ENCODE results near the gene PIAS4.

PIAS4 gene

GRCh38 chr19:3968556-3969434 is 38.7 kb upstream of the PIAS4 start:
- Histone ChIP-seq H3K9ac (ENCODE audit: low read depth, low read length) (peak overlapping the region; percentile 98), H3K4me3 (ENCODE audit: low read length) (peak overlapping the region; percentile 97), H3K36me3 (ENCODE audit: insufficient read depth, low read length) (peaks cover 44% of the 10 kb centered on the region), H3K4me1 (ENCODE audit: control insufficient read depth, insufficient read depth, low read length) (peaks cover 25% of the 10 kb centered on the region), H3K9me3 (replicated peaks; ENCODE audit: low read length) (no peaks in the 10 kb centered on the region), H3K4me2 (ENCODE audit: low read length) (peak overlapping the region; percentile 90), H3K27me3 (ENCODE audit: control insufficient read depth, insufficient read depth, low read length) (no peaks in the 10 kb centered on the region)

- Histone ChIP-seq H3K36me3 (ENCODE audit: insufficient read depth, low read length) (peaks cover 38% of the 10 kb centered on the region), H3K9me3 (replicated peaks; ENCODE audit: low read length) (no peaks in the 10 kb centered on the region), H3K9ac (ENCODE audit: low read depth, low read length) (peak overlapping the region; percentile 98), H3K27me3 (ENCODE audit: control insufficient read depth, insufficient read depth, low read length) (no peaks in the 10 kb centered on the region), H3K4me3 (ENCODE audit: low read length) (peak overlapping the region; percentile 97), H3K4me1 (ENCODE audit: control insufficient read depth, insufficient read depth, low read length) (peaks cover 25% of the 10 kb centered on the region), H3K4me2 (ENCODE audit: low read length) (peak overlapping the region; percentile 90)
Observed at GRCh38 chr19:3969435-3970312, 37.9 kb upstream of the PIAS4 start.

- peak overlapping the region; percentile 90 for H3K4me2 ChIP-seq (ENCODE audit: low read length)
- H3K36me3 ChIP-seq (ENCODE audit: insufficient read depth, low read length): peaks cover 37% of the 10 kb centered on the region
- H3K4me1 ChIP-seq (ENCODE audit: control insufficient read depth, insufficient read depth, low read length): peaks cover 25% of the 10 kb centered on the region
- peak overlapping the region; percentile 97 for H3K4me3 ChIP-seq (ENCODE audit: low read length)
- H3K9me3 ChIP-seq (replicated peaks; ENCODE audit: low read length): no peaks in the 10 kb centered on the region
- peak overlapping the region; percentile 98 for H3K9ac ChIP-seq (ENCODE audit: low read depth, low read length)
- H3K27me3 ChIP-seq (ENCODE audit: control insufficient read depth, insufficient read depth, low read length): no peaks in the 10 kb centered on the region
Observed at GRCh38 chr19:3970313-3970807, 37.2 kb upstream of the PIAS4 start.

- Histone ChIP-seq H3K4me1 (ENCODE audit: control insufficient read depth, insufficient read depth, low read length) (peaks cover 25% of the 10 kb centered on the region), H3K36me3 (ENCODE audit: insufficient read depth, low read length) (peaks cover 38% of the 10 kb centered on the region), H3K9me3 (replicated peaks; ENCODE audit: low read length) (no peaks in the 10 kb centered on the region), H3K9ac (ENCODE audit: low read depth, low read length) (peak within 1 kb of the TSS; percentile 98), H3K4me2 (ENCODE audit: low read length) (peak within 1 kb of the TSS; percentile 90), H3K4me3 (ENCODE audit: low read length) (peak within 1 kb of the TSS; percentile 97), H3K27me3 (ENCODE audit: control insufficient read depth, insufficient read depth, low read length) (no peaks in the 10 kb centered on the region)
Observed at GRCh38 chr19:3970808-3971598, 36.5 kb upstream of the PIAS4 start, which contains the start of gene DAPK3. TSS of gene DAPK3 (minus strand) at chr19:3971099. CDS start at chr19:3969735, 1,364 bp downstream.

- no peak overlapping the region for H3K4me3 ChIP-seq (ENCODE audit: low read length)
- H3K4me2 ChIP-seq (ENCODE audit: low read length): no peak overlapping the region
- no peaks in the 10 kb centered on the region for H3K27me3 ChIP-seq (ENCODE audit: control insufficient read depth, insufficient read depth, low read length)
- H3K36me3 ChIP-seq (ENCODE audit: insufficient read depth, low read length): peaks cover 54% of the 10 kb centered on the region
- no peaks in the 10 kb centered on the region for H3K9me3 ChIP-seq (replicated peaks; ENCODE audit: low read length)
- peaks cover 2% of the 10 kb centered on the region for H3K4me1 ChIP-seq (ENCODE audit: control insufficient read depth, insufficient read depth, low read length)
- no peak overlapping the region for H3K9ac ChIP-seq (ENCODE audit: low read depth, low read length)
Observed at GRCh38 chr19:3975144-3975543, 32.4 kb upstream of the PIAS4 start.

- no peak overlapping the region for H3K4me3 ChIP-seq (ENCODE audit: low read length)
Observed at GRCh38 chr19:3975637-3976087, 31.9 kb upstream of the PIAS4 start.

GRCh38 chr19:3976495-3977241 is 30.9 kb upstream of the PIAS4 start:
- peaks cover 5% of the 10 kb centered on the region for H3K4me1 ChIP-seq (ENCODE audit: control insufficient read depth, insufficient read depth, low read length)
- H3K36me3 ChIP-seq (ENCODE audit: insufficient read depth, low read length): peaks cover 69% of the 10 kb centered on the region
- no peaks in the 10 kb centered on the region for H3K9me3 ChIP-seq (replicated peaks; ENCODE audit: low read length)
- no peak overlapping the region for H3K4me2 ChIP-seq (ENCODE audit: low read length)
- H3K27me3 ChIP-seq (ENCODE audit: control insufficient read depth, insufficient read depth, low read length): no peaks in the 10 kb centered on the region
- H3K4me3 ChIP-seq (ENCODE audit: low read length): no peak overlapping the region
- H3K9ac ChIP-seq (ENCODE audit: low read depth, low read length): no peak overlapping the region

More at GRCh38 chr19:3975637-3976087, 31.9 kb upstream of the PIAS4 start:
- Histone ChIP-seq H3K4me1 (ENCODE audit: control insufficient read depth, insufficient read depth, low read length) (peaks cover 4% of the 10 kb centered on the region), H3K27me3 (ENCODE audit: control insufficient read depth, insufficient read depth, low read length) (no peaks in the 10 kb centered on the region), H3K9ac (ENCODE audit: low read depth, low read length) (no peak overlapping the region), H3K4me2 (ENCODE audit: low read length) (no peak overlapping the region), H3K9me3 (replicated peaks; ENCODE audit: low read length) (no peaks in the 10 kb centered on the region), H3K36me3 (ENCODE audit: insufficient read depth, low read length) (peaks cover 59% of the 10 kb centered on the region)

- peaks cover 12% of the 10 kb centered on the region for H3K4me1 ChIP-seq (ENCODE audit: control insufficient read depth, insufficient read depth, low read length)
- no peaks in the 10 kb centered on the region for H3K9me3 ChIP-seq (replicated peaks; ENCODE audit: low read length)
- H3K4me3 ChIP-seq (ENCODE audit: low read length): no peak overlapping the region
- no peak overlapping the region for H3K9ac ChIP-seq (ENCODE audit: low read depth, low read length)
- no peak overlapping the region for H3K4me2 ChIP-seq (ENCODE audit: low read length)
- peaks cover 75% of the 10 kb centered on the region for H3K36me3 ChIP-seq (ENCODE audit: insufficient read depth, low read length)
- H3K27me3 ChIP-seq (ENCODE audit: control insufficient read depth, insufficient read depth, low read length): no peaks in the 10 kb centered on the region
Observed at GRCh38 chr19:3977242-3978143, 30.0 kb upstream of the PIAS4 start.

GRCh38 chr19:3978145-3978544 is 29.4 kb upstream of the PIAS4 start:
- Histone ChIP-seq H3K9me3 (replicated peaks; ENCODE audit: low read length) (no peaks in the 10 kb centered on the region), H3K4me1 (ENCODE audit: control insufficient read depth, insufficient read depth, low read length) (peaks cover 19% of the 10 kb centered on the region), H3K27me3 (ENCODE audit: control insufficient read depth, insufficient read depth, low read length) (no peaks in the 10 kb centered on the region), H3K36me3 (ENCODE audit: insufficient read depth, low read length) (peaks cover 80% of the 10 kb centered on the region), H3K4me2 (ENCODE audit: low read length) (no peak overlapping the region), H3K4me3 (ENCODE audit: low read length) (no peak overlapping the region), H3K9ac (ENCODE audit: low read depth, low read length) (no peak overlapping the region)
